IMR-90 (cell line): ENCODE data around the gene CNTN4. TPM values are rescaled to one million over a fixed set of nuclear protein-coding genes. Genes with fewer than 3 reads are reported as not detected.

Experiments
- ATAC-seq: fragments of 200-7000 bp; cut with Tn5 transposase; 2 replicates; pipeline ENCODE4 v1.9.1; 2020; ENCODE audit warnings: low read depth, mild to moderate bottlenecking, moderate library complexity
- BruUV-seq: library from RNA; stranded (reverse); fragments of 400-500 nt; replicated peaks from 2 replicates; lab custom pipeline; 2021; lab: Mats Ljungman, UMichigan
- CTCF ChIA-PET: fragments of 300-600 bp; formaldehyde crosslinking; extraction: SDS; loops from one replicate; lab custom pipeline; 2021; ENCODE audit warnings: antibody characterized with exemption; lab: Yijun Ruan, JAX
- POLR2A ChIA-PET: fragments of 300-600 bp; sonication (Branson Sonifier 250); formaldehyde crosslinking; loops from one replicate; lab custom pipeline; 2022; ENCODE audit warnings: antibody characterized with exemption; ENCODE audit not compliant: unreplicated experiment; lab: Charles Lee
- DNase-seq: peaks from one replicate; pipeline ENCODE4 v3.0.0; 2013
- H2AFZ ChIP-seq: replicated peaks from 2 replicates; pipeline ENCODE3; 2013; ENCODE audit warnings: low read length, mild to moderate bottlenecking; ENCODE audit not compliant: poor library complexity
- H2AK5ac ChIP-seq: 2 replicates; pipeline ENCODE4 v1.6.1; 2013; ENCODE audit warnings: low read depth, low read length, inconsistent platforms
- H2AK9ac ChIP-seq: replicated peaks from 2 replicates; pipeline ENCODE3; 2013; ENCODE audit warnings: mild to moderate bottlenecking, low read depth, low read length, moderate library complexity; ENCODE audit not compliant: poor library complexity
- H2BK120ac ChIP-seq: 2 replicates; pipeline ENCODE4 v1.6.1; 2013; ENCODE audit warnings: low read depth, low read length, inconsistent platforms
- H2BK15ac ChIP-seq: 3 replicates; pipeline ENCODE4 v1.6.1; 2013; ENCODE audit warnings: low read depth, low read length, inconsistent platforms
- H2BK20ac ChIP-seq: 2 replicates; pipeline ENCODE4 v1.6.1; 2013; ENCODE audit warnings: low read depth, mild to moderate bottlenecking, inconsistent platforms, low read length, moderate library complexity
- H2BK5ac ChIP-seq: 2 replicates; pipeline ENCODE4 v1.6.1; 2013; ENCODE audit warnings: mild to moderate bottlenecking, low read depth, low read length, inconsistent platforms; ENCODE audit not compliant: poor library complexity, severe bottlenecking
- H3K14ac ChIP-seq: replicated peaks from 2 replicates; pipeline ENCODE4 v1.6.1; 2013; ENCODE audit warnings: low read depth, low read length, inconsistent platforms
- H3K18ac ChIP-seq: 2 replicates; pipeline ENCODE4 v1.6.1; 2013; ENCODE audit warnings: low read depth, low read length, control low read depth
- H3K23ac ChIP-seq: 2 replicates; pipeline ENCODE4 v1.6.1; 2013; ENCODE audit warnings: low read depth, low read length, inconsistent platforms
- H3K27ac ChIP-seq: 2 replicates; pipeline ENCODE4 v1.5.1; 2013; ENCODE audit warnings: mild to moderate bottlenecking, control low read depth, low read length; ENCODE audit not compliant: insufficient read depth
- H3K27me3 ChIP-seq: 2 replicates; pipeline ENCODE4 v1.6.1; 2013; ENCODE audit warnings: low read length; ENCODE audit not compliant: control insufficient read depth, insufficient read depth
- H3K36me3 ChIP-seq: 2 replicates; pipeline ENCODE4 v1.6.1; 2013; ENCODE audit warnings: low read length, mixed read lengths; ENCODE audit not compliant: control insufficient read depth, insufficient read depth
- H3K4ac ChIP-seq: 2 replicates; pipeline ENCODE4 v1.6.1; 2013; ENCODE audit warnings: low read depth, low read length, inconsistent platforms
- H3K4me1 ChIP-seq: 2 replicates; pipeline ENCODE4 v1.6.1; 2013; ENCODE audit warnings: low read length, mixed read lengths; ENCODE audit not compliant: control insufficient read depth, insufficient read depth
- H3K4me2 ChIP-seq: 2 replicates; pipeline ENCODE4 v1.6.1; 2013; ENCODE audit warnings: low read depth, mild to moderate bottlenecking, control low read depth, low read length, moderate library complexity
- H3K4me3 ChIP-seq: 2 replicates; pipeline ENCODE4 v1.5.1; 2013; ENCODE audit warnings: low read depth, mild to moderate bottlenecking, control low read depth, low read length, moderate library complexity; ENCODE audit not compliant: insufficient read depth
- H3K56ac ChIP-seq: 2 replicates; pipeline ENCODE4 v1.6.1; 2013; ENCODE audit warnings: low read length, inconsistent platforms; ENCODE audit not compliant: insufficient read depth; ENCODE audit errors: extremely low read depth
- H3K79me1 ChIP-seq, 2 experiments: 2 replicates each; pipeline ENCODE4 v1.6.1; 2013; ENCODE audit warnings: low read length in 2 of 2, inconsistent platforms in 1 of 2, low read depth in 1 of 2
- H3K9ac ChIP-seq: 2 replicates; pipeline ENCODE4 v1.6.1; 2013; ENCODE audit warnings: low read depth, low read length, control low read depth
- H3K9me1 ChIP-seq: 2 replicates; pipeline ENCODE4 v1.6.1; 2013; ENCODE audit warnings: low read length, inconsistent platforms; ENCODE audit not compliant: insufficient read depth
- H3K9me3 ChIP-seq: 2 replicates; pipeline ENCODE4 v1.6.1; 2013; ENCODE audit warnings: low read length; ENCODE audit not compliant: control insufficient read depth, insufficient read depth
- H4K20me1 ChIP-seq: 2 replicates; pipeline ENCODE4 v1.6.1; 2013; ENCODE audit warnings: low read length, inconsistent platforms; ENCODE audit not compliant: insufficient read depth
- H4K5ac ChIP-seq: 2 replicates; pipeline ENCODE4 v1.6.1; 2013; ENCODE audit warnings: mild to moderate bottlenecking, low read depth, low read length, control low read depth
- H4K8ac ChIP-seq, 2 experiments: 2 replicates each; pipeline ENCODE4 v1.6.1; 2013; ENCODE audit warnings: low read depth in 2 of 2, low read length in 2 of 2, control low read depth in 1 of 2, inconsistent platforms in 1 of 2
- H4K91ac ChIP-seq: 2 replicates; pipeline ENCODE4 v1.6.1; 2013; ENCODE audit warnings: low read depth, low read length, inconsistent platforms; ENCODE audit not compliant: insufficient read depth
- CEBPB ChIP-seq: IDR thresholded peaks from 2 replicates; pipeline ENCODE4 v1.6.1; 2012; ENCODE audit warnings: low read depth, low read length, improper control_type of control experiment
- MAFK ChIP-seq: IDR thresholded peaks from 2 replicates; pipeline ENCODE4 v1.6.1; 2012; ENCODE audit warnings: low read depth, low read length, improper control_type of control experiment
- NFE2L2 ChIP-seq: fragments of 150-350 bp; IDR thresholded peaks from 2 replicates; pipeline ENCODE4 v1.6.1; 2016; ENCODE audit warnings: low read depth, mild to moderate bottlenecking, low read length
- WGBS, 2 experiments: methylation state at CpG; one replicate each; pipeline versions ENCODE4 v1.1.5 to v1.1.7; 2013; ENCODE audit warnings: missing lambda C conversion rate in 2 of 2; ENCODE audit not compliant: insufficient read length in 1 of 2; ENCODE audit errors: extremely low coverage in 2 of 2; 5-methylcytosine and 5-hydroxymethylcytosine counted together
- dilution Hi-C: fragments of 300-500 bp; cut with HindIII; formaldehyde crosslinking; loops from one replicate; pipeline ENCODE4 v1.14.3; 2018; ENCODE audit warnings: low sequenced_read_pairs; ENCODE audit not compliant: unreplicated experiment
- in situ Hi-C: fragments of 300-500 bp; cut with MboI; formaldehyde crosslinking; loops from 3 replicates; pipeline ENCODE4 v1.14.3; 2019; ENCODE audit warnings: low sequenced_read_pairs, inconsistent platforms, mixed read lengths
- intact Hi-C: fragments of 100-400 bp; cut with micrococcal nuclease; formaldehyde crosslinking; loops from 2 replicates; pipeline ENCODE4 v1.10.0; 2022
- polyA plus RNA-seq, 3 experiments: library from polyadenylated mRNA; depleted of rRNA; stranded (reverse); fragments of >200 nt; gene quantifications; 2 replicates each; pipeline ENCODE4 v1.2.3, GENCODE V29; 2012; ENCODE audit warnings: low replicate concordance in 1 of 3
- total RNA-seq: library from RNA; depleted of rRNA; stranded (reverse); fragments of >200 nt; gene quantifications from 2 replicates; pipeline ENCODE4 v1.2.3, GENCODE V29; 2012

The CNTN4 gene
- total and polyA plus RNA-seq, 2 of the 4 experiments (the other 2 are of a cell fraction) = under 0.01 TPM; not detected in 1

GRCh38 chr3:2250783-2251182 lies 152.1 kb downstream of the CNTN4 start:
- H4K20me1 ChIP-seq = no peaks in the 10 kb centered on the region
- H2AFZ ChIP-seq = no peak overlapping the region
- ATAC-seq = no peak
- no peak overlapping the region for H3K4ac ChIP-seq
- CTCF ChIA-PET = no interaction called here
- no peak overlapping the region for H3K27ac ChIP-seq
- H3K9me3 ChIP-seq = no peaks in the 10 kb centered on the region
- no peak overlapping the region for H4K91ac ChIP-seq
- no peak overlapping the region for H2AK5ac ChIP-seq
- no peak overlapping the region for H3K14ac ChIP-seq
- H3K9me1 ChIP-seq = no peaks in the 10 kb centered on the region
- H3K4me3 ChIP-seq = no peak overlapping the region
- intact Hi-C loops (no loop called here), in situ Hi-C loops (no loop called here), dilution Hi-C loops (no loop called here)
- no peak overlapping the region for H2BK120ac ChIP-seq
- H4K8ac ChIP-seq = no peak overlapping the region
- no peak overlapping the region for H3K23ac ChIP-seq
- H3K18ac ChIP-seq = no peak overlapping the region
- H3K79me1 ChIP-seq = no peaks in the 10 kb centered on the region
- H3K4me1 ChIP-seq = no peaks in the 10 kb centered on the region
- H2BK5ac ChIP-seq = no peak overlapping the region
- H2BK15ac ChIP-seq = no peak overlapping the region
- DNase-seq = no peak
- H3K4me2 ChIP-seq = no peak overlapping the region
- WGBS, 2 experiments = no CpG with 5 or more reads among the region's 3 CpGs
- no peaks in the 10 kb centered on the region for H3K36me3 ChIP-seq
- H3K9ac ChIP-seq = no peak overlapping the region
- no peak overlapping the region for H3K56ac ChIP-seq
- no peak overlapping the region for H2AK9ac ChIP-seq
- BruUV-seq = no TSS peak
- POLR2A ChIA-PET = no interaction called here
- H4K5ac ChIP-seq = no peak overlapping the region
- H2BK20ac ChIP-seq = no peak overlapping the region
- H3K27me3 ChIP-seq = no peaks in the 10 kb centered on the region
- TF ChIP-seq NFE2L2 = no peak
- TF ChIP-seq MAFK = peak; percentile 45; the same call in 1 of the 2 replicates
- no peak for TF ChIP-seq CEBPB
